Naive thymus-derived CD4-positive, alpha-beta T cell (primary cell): ENCODE data around the gene CCDC28A. TPM values are rescaled to one million over a fixed set of nuclear protein-coding genes. Genes with fewer than 3 reads are reported as not detected.

Experiments used
- ATAC-seq: fragments of 150-1000 bp; cut with Tn5 transposase; 2 replicates; pipeline ENCODE4 v1.10.0; 2021; ENCODE audit warnings: mild to moderate bottlenecking, moderate library complexity
- CTCF ChIA-PET: fragments of 350-600 bp; sonication (Branson Sonifier 250); formaldehyde crosslinking; loops from one replicate; lab custom pipeline; 2021; ENCODE audit warnings: antibody characterized with exemption; lab: Charles Lee
- POLR2A ChIA-PET: fragments of 350-600 bp; sonication (Branson Sonifier 250); formaldehyde crosslinking; loops from one replicate; lab custom pipeline; 2021; ENCODE audit warnings: antibody characterized with exemption, inconsistent platforms; lab: Charles Lee
- DNase-seq, 9 donors: peaks; one replicate each; pipeline versions ENCODE4 v3.0.0 to v3.0.0-alpha.2; 2020 to 2022; ENCODE audit warnings: mixed read lengths in 1 of 9
- H3K27ac ChIP-seq: one replicate; pipeline ENCODE4 v1.7.0; 2013; ENCODE audit warnings: mild to moderate bottlenecking, low read depth, low read length, moderate library complexity
- H3K27me3 ChIP-seq, 2 donors: one replicate each; pipeline ENCODE4 v1.7.0; 2013; ENCODE audit warnings: low read length in 2 of 2, mild to moderate bottlenecking in 2 of 2, moderate library complexity in 2 of 2; ENCODE audit not compliant: control insufficient read depth in 2 of 2, insufficient read depth in 2 of 2
- H3K36me3 ChIP-seq, 3 experiments: 1 replicate in 2 of 3; 2 replicates in 1 of 3; pipeline ENCODE4 v1.7.0; 2013; ENCODE audit warnings: low read length in 3 of 3, mild to moderate bottlenecking in 3 of 3, moderate library complexity in 1 of 3; ENCODE audit not compliant: insufficient read depth in 3 of 3, control insufficient read depth in 2 of 3
- H3K4me1 ChIP-seq, 2 donors: one replicate each; pipeline ENCODE4 v1.7.0; 2013; ENCODE audit warnings: low read length in 2 of 2, mild to moderate bottlenecking in 2 of 2, moderate library complexity in 1 of 2; ENCODE audit not compliant: control insufficient read depth in 2 of 2, insufficient read depth in 2 of 2
- H3K4me3 ChIP-seq: 2 replicates; pipeline ENCODE4 v1.7.0; 2013; ENCODE audit warnings: mild to moderate bottlenecking, low read length
- H3K9me3 ChIP-seq, 3 experiments: 1 replicate in 2 of 3; 2 replicates in 1 of 3; pipeline ENCODE4 v1.7.0; 2013; ENCODE audit warnings: low read length in 3 of 3; ENCODE audit not compliant: control insufficient read depth in 2 of 3
- H3K27ac Mint-ChIP-seq, 9 donors: one replicate each; pipeline ENCODE4 v1.8.0; 2020 to 2022; ENCODE audit warnings: mixed read lengths in 9 of 9, mild to moderate bottlenecking in 8 of 9, moderate library complexity in 5 of 9, inconsistent platforms in 2 of 9
- H3K27me3 Mint-ChIP-seq, 5 donors: one replicate each; pipeline ENCODE4 v1.8.0; 2021 to 2022; ENCODE audit warnings: mixed read lengths in 5 of 5, mild to moderate bottlenecking in 1 of 5
- H3K36me3 Mint-ChIP-seq, 5 donors: one replicate each; pipeline ENCODE4 v1.8.0; 2020 to 2022; ENCODE audit warnings: mixed read lengths in 5 of 5, mild to moderate bottlenecking in 3 of 5, inconsistent platforms in 1 of 5
- H3K4me1 Mint-ChIP-seq, 7 donors: one replicate each; pipeline ENCODE4 v1.8.0; 2020 to 2022; ENCODE audit warnings: mixed read lengths in 7 of 7, mild to moderate bottlenecking in 3 of 7, inconsistent platforms in 1 of 7
- H3K4me3 Mint-ChIP-seq, 10 donors: one replicate each; pipeline ENCODE4 v1.8.0; 2020 to 2022; ENCODE audit warnings: mild to moderate bottlenecking in 10 of 10, mixed read lengths in 10 of 10, moderate library complexity in 6 of 10, inconsistent platforms in 2 of 10
- H3K9me3 Mint-ChIP-seq, 11 donors: one replicate each; pipeline ENCODE4 v1.8.0; 2020 to 2022; ENCODE audit warnings: mixed read lengths in 11 of 11, mild to moderate bottlenecking in 4 of 11, inconsistent platforms in 1 of 11, moderate library complexity in 1 of 11
- intact Hi-C, 2 donors: fragments of 100-400 bp; cut with micrococcal nuclease; formaldehyde crosslinking; loops; one replicate each; pipeline ENCODE4 v1.15.1; 2023
- polyA plus RNA-seq, 2 donors: library from polyadenylated mRNA; unstranded; fragments of 300-500 nt; fragmentation: Illumina TruSeq; gene quantifications; one replicate each; pipeline ENCODE4 v1.2.3, GENCODE V29; 2021
- total RNA-seq, 6 experiments: library from RNA in 5 of 6; stranded (reverse) in 5 of 6; gene quantifications; 1 replicate in 5 of 6; 2 replicates in 1 of 6; pipeline ENCODE4 v1.2.3 and lab custom pipeline; 2021 to 2026

CCDC28A gene
- total and polyA plus RNA-seq, 7 experiments from 2014 or later: 19.9 to 65.3 (median 32.4) TPM

GRCh38 chr6:138800377-138801150 lies 27.0 kb downstream of the CCDC28A start:
- Histone ChIP-seq H3K36me3 (no peaks in the 10 kb centered on the region), H3K9me3 (no peaks in the 10 kb centered on the region), H3K27ac (no peak overlapping the region), H3K27me3 (peaks cover 0 to 6% of the 10 kb centered on the region in 2 donors), H3K4me3 (no peak overlapping the region), H3K4me1 (no peaks in the 10 kb centered on the region)
- peaks cover 0 to 1% (median 0%) of the 10 kb centered on the region in 5 donors for H3K36me3 Mint-ChIP-seq
- ChIA-PET POLR2A (no interaction called here), CTCF (no interaction called here)
- intact Hi-C loops: no loop called here
- H3K4me1 Mint-ChIP-seq: no peaks in the 10 kb centered on the region
- H3K27ac Mint-ChIP-seq: no peak overlapping the region
- ATAC-seq (no peak), DNase-seq (no peak)
- H3K27me3 Mint-ChIP-seq: peaks cover 5 to 24% (median 9%) of the 10 kb centered on the region in 5 donors
- peaks cover 0 to 4% (median 0%) of the 10 kb centered on the region in 11 donors for H3K9me3 Mint-ChIP-seq
- no peak overlapping the region for H3K4me3 Mint-ChIP-seq

- Histone ChIP-seq H3K27me3 (no peaks in the 10 kb centered on the region), H3K4me3 (no peak overlapping the region), H3K36me3 (no peaks in the 10 kb centered on the region), H3K27ac (no peak overlapping the region), H3K4me1 (no peaks in the 10 kb centered on the region), H3K9me3 (no peaks in the 10 kb centered on the region)
- Mint-ChIP-seq H3K27me3 (peaks cover 0 to 14% (median 6%) of the 10 kb centered on the region in 5 donors), H3K27ac (no peak overlapping the region), H3K4me1 (no peaks in the 10 kb centered on the region), H3K4me3 (no peak overlapping the region), H3K36me3 (peaks cover 0 to 1% (median 0%) of the 10 kb centered on the region in 5 donors), H3K9me3 (peaks cover 0 to 4% (median 0%) of the 10 kb centered on the region in 11 donors)
- ChIA-PET CTCF (interaction anchor here (0.6 kb wide), 1 partner anchor 1701 kb away, joined by 3 read pairs; no protein-coding TSS in a partner anchor), POLR2A (interaction anchor here (0.6 kb wide), 2 partner anchors 55 to 185 kb away, joined by 3 to 4 read pairs; no protein-coding TSS in a partner anchor)
- ATAC-seq: no peak
- DNase-seq: no peak
- intact Hi-C loops: no loop called here
These were observed 29.8 kb downstream of the CCDC28A start for GRCh38 chr6:138803331-138803730.

GRCh38 chr6:138803861-138804260 lies 30.3 kb downstream of the CCDC28A start:
- no peaks in the 10 kb centered on the region for H3K27me3 ChIP-seq
- Mint-ChIP-seq H3K27ac (no peak overlapping the region), H3K4me1 (no peaks in the 10 kb centered on the region), H3K27me3 (peaks cover 0 to 14% (median 6%) of the 10 kb centered on the region in 5 donors), H3K36me3 (peaks cover 0 to 1% (median 0%) of the 10 kb centered on the region in 5 donors), H3K4me3 (no peak overlapping the region), H3K9me3 (peaks cover 0 to 4% (median 0%) of the 10 kb centered on the region in 11 donors)
- POLR2A ChIA-PET: no interaction called here
- no peaks in the 10 kb centered on the region for H3K4me1 ChIP-seq
- H3K4me3 ChIP-seq: no peak overlapping the region
- H3K27ac ChIP-seq: no peak overlapping the region
- intact Hi-C loops: no loop called here
- no peaks in the 10 kb centered on the region for H3K9me3 ChIP-seq
- DNase-seq (no peak), ATAC-seq (no peak)
- H3K36me3 ChIP-seq: no peaks in the 10 kb centered on the region
- CTCF ChIA-PET: interaction anchor here (0.6 kb wide), 1 partner anchor 1700 kb away, joined by 3 read pairs; no protein-coding TSS in a partner anchor

GRCh38 chr6:138805016-138805765 lies 31.6 kb downstream of the CCDC28A start:
- H3K27me3 Mint-ChIP-seq: peaks cover 0 to 14% (median 3%) of the 10 kb centered on the region in 5 donors
- DNase-seq (no peak), ATAC-seq (no peak)
- CTCF ChIA-PET: no interaction called here
- H3K4me1 Mint-ChIP-seq: no peaks in the 10 kb centered on the region
- Histone ChIP-seq H3K4me3 (no peak overlapping the region), H3K4me1 (no peaks in the 10 kb centered on the region), H3K27ac (no peak overlapping the region), H3K36me3 (no peaks in the 10 kb centered on the region), H3K9me3 (no peaks in the 10 kb centered on the region), H3K27me3 (no peaks in the 10 kb centered on the region)
- no peak overlapping the region for H3K4me3 Mint-ChIP-seq
- no peak overlapping the region for H3K27ac Mint-ChIP-seq
- no peaks in the 10 kb centered on the region for H3K36me3 Mint-ChIP-seq
- POLR2A ChIA-PET: interaction anchor here (0.7 kb wide), 1 partner anchor 98 kb away, joined by 3 read pairs; no protein-coding TSS in a partner anchor
- no peaks in the 10 kb centered on the region for H3K9me3 Mint-ChIP-seq
- intact Hi-C loops: no loop called here

GRCh38 chr6:138806889-138807288 lies 33.3 kb downstream of the CCDC28A start:
- H3K27ac Mint-ChIP-seq: no peak overlapping the region
- ATAC-seq (no peak), DNase-seq (no peak)
- H3K27me3 Mint-ChIP-seq: peaks cover 0 to 19% (median 3%) of the 10 kb centered on the region in 5 donors
- no peaks in the 10 kb centered on the region for H3K36me3 ChIP-seq
- no peak overlapping the region for H3K27ac ChIP-seq
- intact Hi-C loops: no loop called here
- H3K9me3 Mint-ChIP-seq: no peaks in the 10 kb centered on the region
- no peaks in the 10 kb centered on the region for H3K27me3 ChIP-seq
- POLR2A ChIA-PET: no interaction called here
- no peaks in the 10 kb centered on the region for H3K36me3 Mint-ChIP-seq
- no peaks in the 10 kb centered on the region for H3K4me1 Mint-ChIP-seq
- H3K9me3 ChIP-seq: no peaks in the 10 kb centered on the region
- CTCF ChIA-PET: no interaction called here
- H3K4me1 ChIP-seq: no peaks in the 10 kb centered on the region
- H3K4me3 ChIP-seq: no peak overlapping the region
- no peak overlapping the region for H3K4me3 Mint-ChIP-seq

GRCh38 chr6:138809677-138810076 lies 36.1 kb downstream of the CCDC28A start:
- Mint-ChIP-seq H3K4me1 (no peaks in the 10 kb centered on the region), H3K36me3 (no peaks in the 10 kb centered on the region), H3K4me3 (no peak overlapping the region), H3K9me3 (no peaks in the 10 kb centered on the region), H3K27ac (no peak overlapping the region), H3K27me3 (peaks cover 0 to 18% (median 3%) of the 10 kb centered on the region in 5 donors)
- no peak overlapping the region for H3K4me3 ChIP-seq
- ATAC-seq: no peak
- intact Hi-C loops: no loop called here
- no peaks in the 10 kb centered on the region for H3K4me1 ChIP-seq
- POLR2A ChIA-PET: no interaction called here
- no peaks in the 10 kb centered on the region for H3K9me3 ChIP-seq
- no peak for DNase-seq
- H3K27ac ChIP-seq: no peak overlapping the region
- H3K27me3 ChIP-seq: no peaks in the 10 kb centered on the region
- CTCF ChIA-PET: interaction anchor here (0.7 kb wide), 1 partner anchor 319 kb away, joined by 3 read pairs; no protein-coding TSS in a partner anchor
- no peaks in the 10 kb centered on the region for H3K36me3 ChIP-seq
